ENCODE measurements around the gene TENM3. TPM values are rescaled to one million over a fixed set of nuclear protein-coding genes. Genes with fewer than 3 reads are reported as not detected.

Gene TENM3
- total RNA-seq, 4 donors from 2014 or later, result 0.64 to 5.5 (median 2.1) TPM

GRCh38 chr4:182555997-182556418 lies 312.8 kb downstream of the TENM3 start:
- H3K4me1 ChIP-seq, result peaks cover 0 to 17% (median 0%) of the 10 kb centered on the region in 3 donors

GRCh38 chr4:182556580-182556979 lies 313.4 kb downstream of the TENM3 start:
- intact Hi-C loops (cut with DNase I), result no loop called here
- Histone ChIP-seq H3K9me3 (no peaks in the 10 kb centered on the region), H3K27me3 (no peaks in the 10 kb centered on the region), H3K36me3 (no peaks in the 10 kb centered on the region), H3K4me1 (peaks cover 0 to 17% (median 0%) of the 10 kb centered on the region in 3 donors), H3K4me3 (no peak overlapping the region), H3K27ac (no peak overlapping the region)
- no peak for TF ChIP-seq CTCF (IDR thresholded peaks at IDR 0.05)
- no peak for TF ChIP-seq POLR2A (IDR thresholded peaks at IDR 0.05)
- DNase-seq, result no peak
- WGBS, 2 donors, result 58 to 68% methylated on average over 3 of the region's 3 CpGs

More at GRCh38 chr4:182555997-182556418, 312.8 kb downstream of the TENM3 start:
- intact Hi-C loops (cut with DNase I), result no loop called here
- no peaks in the 10 kb centered on the region for H3K27me3 ChIP-seq
- no peaks in the 10 kb centered on the region for H3K36me3 ChIP-seq
- no peaks in the 10 kb centered on the region for H3K9me3 ChIP-seq
- DNase-seq, result no peak
- H3K27ac ChIP-seq, result no peak overlapping the region
- WGBS, 2 donors, result 20 to 33% methylated on average over 1 of the region's 1 CpG
- H3K4me3 ChIP-seq, result no peak overlapping the region
- TF ChIP-seq CTCF (IDR thresholded peaks at IDR 0.05), result no peak
- TF ChIP-seq POLR2A (IDR thresholded peaks at IDR 0.05), result no peak

GRCh38 chr4:182560358-182560757 lies 317.2 kb downstream of the TENM3 start:
- intact Hi-C loops (cut with DNase I), result no loop called here
- no peak for DNase-seq
- TF ChIP-seq POLR2A (IDR thresholded peaks at IDR 0.05) (no peak), CTCF (IDR thresholded peaks at IDR 0.05) (no peak)
- WGBS, 2 donors, result 64 to 68% methylated on average over 4 of the region's 4 CpGs
- Histone ChIP-seq H3K27me3 (no peaks in the 10 kb centered on the region), H3K4me1 (peaks cover 0 to 6% (median 0%) of the 10 kb centered on the region in 3 donors), H3K36me3 (no peaks in the 10 kb centered on the region), H3K27ac (no peak overlapping the region), H3K9me3 (no peaks in the 10 kb centered on the region), H3K4me3 (no peak overlapping the region)

GRCh38 chr4:182562350-182562749 lies 319.1 kb downstream of the TENM3 start:
- TF ChIP-seq CTCF (IDR thresholded peaks at IDR 0.05) (no peak), POLR2A (IDR thresholded peaks at IDR 0.05) (no peak)
- intact Hi-C loops (cut with DNase I), result no loop called here
- WGBS, 2 donors, result 74 to 82% methylated on average over 3 of the region's 3 CpGs

GRCh38 chr4:182564724-182565369 lies 321.6 kb downstream of the TENM3 start:
- DNase-seq, result no peak
- 72 to 76% methylated on average over 4 of the region's 4 CpGs for WGBS, 2 donors

More at GRCh38 chr4:182562350-182562749, 319.1 kb downstream of the TENM3 start:
- no peak for DNase-seq
- Histone ChIP-seq H3K27ac (no peak overlapping the region), H3K4me1 (no peaks in the 10 kb centered on the region), H3K9me3 (no peaks in the 10 kb centered on the region), H3K36me3 (no peaks in the 10 kb centered on the region), H3K27me3 (no peaks in the 10 kb centered on the region), H3K4me3 (no peak overlapping the region)

More at GRCh38 chr4:182564724-182565369, 321.6 kb downstream of the TENM3 start:
- Histone ChIP-seq H3K27me3 (no peaks in the 10 kb centered on the region), H3K4me3 (no peak overlapping the region), H3K27ac (no peak overlapping the region), H3K36me3 (no peaks in the 10 kb centered on the region), H3K4me1 (no peaks in the 10 kb centered on the region), H3K9me3 (no peaks in the 10 kb centered on the region)
- intact Hi-C loops (cut with DNase I), result no loop called here
- TF ChIP-seq CTCF (IDR thresholded peaks at IDR 0.05) (no peak), POLR2A (IDR thresholded peaks at IDR 0.05) (no peak)

All from esophagus squamous epithelium (tissue), 5 donors.